Nephron progenitor cell (in vitro differentiated cells): ENCODE measurements around the gene WAC.
"Not testable (repeated sequence)": the region's sequence is repeated elsewhere in the genome, so short reads cannot be mapped to it uniquely, and the experiment has no call there.

Experiments used
- DNase-seq: peaks from one replicate; pipeline ENCODE4 v3.0.0; 2021
- H3K27ac Mint-ChIP-seq: 2 replicates; pipeline ENCODE4 v1.8.0; 2021; ENCODE audit warnings: mild to moderate bottlenecking, moderate library complexity, mixed read lengths
- H3K27me3 Mint-ChIP-seq: 2 replicates; pipeline ENCODE4 v1.8.0; 2021; ENCODE audit warnings: mild to moderate bottlenecking, low read depth, mixed read lengths; ENCODE audit not compliant: poor library complexity
- H3K36me3 Mint-ChIP-seq: 2 replicates; pipeline ENCODE4 v1.8.0; 2021; ENCODE audit warnings: low read depth, mixed read lengths
- H3K4me1 Mint-ChIP-seq: 2 replicates; pipeline ENCODE4 v1.8.0; 2021; ENCODE audit warnings: mixed read lengths
- H3K4me3 Mint-ChIP-seq: 2 replicates; pipeline ENCODE4 v1.8.0; 2021; ENCODE audit warnings: mild to moderate bottlenecking, moderate library complexity, mixed read lengths
- H3K9me3 Mint-ChIP-seq: 2 replicates; pipeline ENCODE4 v1.8.0; 2021; ENCODE audit warnings: mild to moderate bottlenecking, moderate library complexity, mixed read lengths
- CTCF ChIP-seq: fragments of 200-600 bp; sonication (generic); IDR thresholded peaks from 2 replicates; pipeline ENCODE4 v1.5.0; 2021; ENCODE audit warnings: antibody characterized with exemption

The WAC gene

GRCh38 chr10:28505359-28505959 lies 27.5 kb upstream of the WAC start:
- TF ChIP-seq CTCF = no peak
- Mint-ChIP-seq H3K27ac (no peak overlapping the region), H3K4me1 (no peaks in the 10 kb centered on the region), H3K4me3 (no peak overlapping the region), H3K27me3 (no peaks in the 10 kb centered on the region), H3K9me3 (no peaks in the 10 kb centered on the region), H3K36me3 (no peaks in the 10 kb centered on the region)
- DNase-seq = no peak

- no peak for TF ChIP-seq CTCF
- Mint-ChIP-seq H3K9me3 (no peaks in the 10 kb centered on the region), H3K4me1 (peaks cover 2% of the 10 kb centered on the region), H3K4me3 (no peak overlapping the region), H3K27ac (no peak overlapping the region), H3K36me3 (no peaks in the 10 kb centered on the region), H3K27me3 (no peaks in the 10 kb centered on the region)
- no peak for DNase-seq
Observed at GRCh38 chr10:28508304-28508925, 24.5 kb upstream of the WAC start.

- DNase-seq = no peak
- Mint-ChIP-seq H3K36me3 (no peaks in the 10 kb centered on the region), H3K4me3 (no peak overlapping the region), H3K27me3 (no peaks in the 10 kb centered on the region), H3K4me1 (peaks cover 6% of the 10 kb centered on the region), H3K9me3 (no peaks in the 10 kb centered on the region), H3K27ac (no peak overlapping the region)
- TF ChIP-seq CTCF = no peak
Observed at GRCh38 chr10:28509286-28509685, 23.6 kb upstream of the WAC start.

GRCh38 chr10:28514648-28515047 lies 18.3 kb upstream of the WAC start:
- no peak for TF ChIP-seq CTCF
- Mint-ChIP-seq H3K27me3 (peaks cover 3% of the 10 kb centered on the region), H3K4me1 (peaks cover 6% of the 10 kb centered on the region), H3K9me3 (peaks cover 28% of the 10 kb centered on the region), H3K27ac (no peak overlapping the region), H3K4me3 (no peak overlapping the region), H3K36me3 (peaks cover under 1% of the 10 kb centered on the region)
- DNase-seq = no peak

- peaks cover 76% of the 10 kb centered on the region for H3K9me3 Mint-ChIP-seq
- no peak for DNase-seq
- H3K36me3 Mint-ChIP-seq = peaks cover 52% of the 10 kb centered on the region
- no peak overlapping the region for H3K4me3 Mint-ChIP-seq
- no peak overlapping the region for H3K27ac Mint-ChIP-seq
- no peaks in the 10 kb centered on the region for H3K4me1 Mint-ChIP-seq
- peaks cover 3% of the 10 kb centered on the region for H3K27me3 Mint-ChIP-seq
- TF ChIP-seq CTCF = no peak
Observed at GRCh38 chr10:28520346-28520745, 12.6 kb upstream of the WAC start.

GRCh38 chr10:28520828-28521227 lies 12.1 kb upstream of the WAC start:
- H3K27ac Mint-ChIP-seq, DNase-seq, H3K4me3 Mint-ChIP-seq, H3K27me3 Mint-ChIP-seq, H3K4me1 Mint-ChIP-seq: not testable (repeated sequence)
- Mint-ChIP-seq H3K9me3 (peaks cover 81% of the 10 kb centered on the region), H3K36me3 (peaks cover 57% of the 10 kb centered on the region)

GRCh38 chr10:28521961-28522360 lies 11.0 kb upstream of the WAC start:
- not testable (repeated sequence) for H3K27me3 Mint-ChIP-seq, H3K4me3 Mint-ChIP-seq, H3K4me1 Mint-ChIP-seq, H3K27ac Mint-ChIP-seq, DNase-seq
- H3K9me3 Mint-ChIP-seq = peaks cover 87% of the 10 kb centered on the region
- peaks cover 69% of the 10 kb centered on the region for H3K36me3 Mint-ChIP-seq
